Liver (tissue), 3 donors: ENCODE measurements around the gene ZDHHC14.
A peak's percentile ranks its signal among the peaks of the same experiment; 100 is the strongest.

Source experiments
- JUND ChIP-seq, 2 donors: IDR thresholded peaks; 2 replicates each; pipeline ENCODE4 v1.6.1; 2016; ENCODE audit warnings: antibody characterized with exemption in 2 of 2
- RAD21 ChIP-seq, 2 donors: IDR thresholded peaks; 2 replicates each; pipeline ENCODE4 v1.6.1; 2016; ENCODE audit warnings: antibody characterized with exemption in 2 of 2, mild to moderate bottlenecking in 2 of 2
- SP1 ChIP-seq: IDR thresholded peaks from 2 replicates; pipeline ENCODE4 v1.6.1; 2018; ENCODE audit warnings: antibody characterized with exemption, mild to moderate bottlenecking
- YY1 ChIP-seq: IDR thresholded peaks from 2 replicates; pipeline ENCODE4 v1.6.1; 2016; ENCODE audit warnings: antibody characterized with exemption, mild to moderate bottlenecking
- TF ChIP-seq, protein P1 (sequence below): fragments of 150-350 bp; IDR thresholded peaks from 2 replicates; pipeline ENCODE4 v1.5.1; 2017; ENCODE audit warnings: improper control_type of control experiment, low read depth, low read length; ENCODE audit not compliant: missing input control
- TF ChIP-seq, protein P2 (sequence below): IDR thresholded peaks from 2 replicates; pipeline ENCODE4 v1.6.1; 2016; ENCODE audit warnings: antibody characterized with exemption
- TF ChIP-seq, protein P3 (sequence below): IDR thresholded peaks from 2 replicates; pipeline ENCODE4 v1.6.1; 2016; ENCODE audit warnings: antibody characterized with exemption
- TF ChIP-seq, protein P4 (sequence below): IDR thresholded peaks from 2 replicates; pipeline ENCODE4 v1.6.1; 2016; ENCODE audit warnings: antibody characterized with exemption
- TF ChIP-seq, protein P5 (sequence below): IDR thresholded peaks from 2 replicates; pipeline ENCODE4 v1.6.1; 2016; ENCODE audit warnings: antibody characterized with exemption, mild to moderate bottlenecking
- donor health status: healthy.
- donor health status: healthy.

DNA sequence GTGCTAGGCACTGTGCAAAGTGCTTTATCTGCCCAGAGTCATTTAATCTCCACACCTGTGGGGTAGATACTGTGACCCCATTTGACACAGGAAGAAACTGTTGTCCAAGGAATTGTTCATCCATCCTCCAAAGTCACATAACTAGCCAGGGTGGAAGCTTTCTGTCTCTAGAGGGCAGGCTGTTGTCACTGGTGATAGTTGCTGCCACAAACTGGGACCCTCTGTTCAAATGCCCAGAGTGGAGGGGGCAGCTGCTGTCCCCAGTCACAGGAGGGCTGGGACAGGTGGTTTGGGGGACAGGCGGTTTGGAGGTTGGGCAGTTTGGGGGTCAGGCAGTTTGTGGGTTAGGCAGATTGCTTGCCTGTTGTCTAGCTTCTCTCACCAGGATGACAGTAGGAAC, 41.6 kb upstream of the ZDHHC14 start:
- TF ChIP-seq, protein P1, sequence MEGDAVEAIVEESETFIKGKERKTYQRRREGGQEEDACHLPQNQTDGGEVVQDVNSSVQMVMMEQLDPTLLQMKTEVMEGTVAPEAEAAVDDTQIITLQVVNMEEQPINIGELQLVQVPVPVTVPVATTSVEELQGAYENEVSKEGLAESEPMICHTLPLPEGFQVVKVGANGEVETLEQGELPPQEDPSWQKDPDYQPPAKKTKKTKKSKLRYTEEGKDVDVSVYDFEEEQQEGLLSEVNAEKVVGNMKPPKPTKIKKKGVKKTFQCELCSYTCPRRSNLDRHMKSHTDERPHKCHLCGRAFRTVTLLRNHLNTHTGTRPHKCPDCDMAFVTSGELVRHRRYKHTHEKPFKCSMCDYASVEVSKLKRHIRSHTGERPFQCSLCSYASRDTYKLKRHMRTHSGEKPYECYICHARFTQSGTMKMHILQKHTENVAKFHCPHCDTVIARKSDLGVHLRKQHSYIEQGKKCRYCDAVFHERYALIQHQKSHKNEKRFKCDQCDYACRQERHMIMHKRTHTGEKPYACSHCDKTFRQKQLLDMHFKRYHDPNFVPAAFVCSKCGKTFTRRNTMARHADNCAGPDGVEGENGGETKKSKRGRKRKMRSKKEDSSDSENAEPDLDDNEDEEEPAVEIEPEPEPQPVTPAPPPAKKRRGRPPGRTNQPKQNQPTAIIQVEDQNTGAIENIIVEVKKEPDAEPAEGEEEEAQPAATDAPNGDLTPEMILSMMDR = no peak
- TF ChIP-seq, protein P2, sequence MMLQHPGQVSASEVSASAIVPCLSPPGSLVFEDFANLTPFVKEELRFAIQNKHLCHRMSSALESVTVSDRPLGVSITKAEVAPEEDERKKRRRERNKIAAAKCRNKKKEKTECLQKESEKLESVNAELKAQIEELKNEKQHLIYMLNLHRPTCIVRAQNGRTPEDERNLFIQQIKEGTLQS = no peak
- TF ChIP-seq, protein P3, sequence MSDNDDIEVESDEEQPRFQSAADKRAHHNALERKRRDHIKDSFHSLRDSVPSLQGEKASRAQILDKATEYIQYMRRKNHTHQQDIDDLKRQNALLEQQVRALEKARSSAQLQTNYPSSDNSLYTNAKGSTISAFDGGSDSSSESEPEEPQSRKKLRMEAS = no peak
- no peak for TF ChIP-seq JUND (IDR thresholded peaks at IDR 0.05)
- TF ChIP-seq, protein P4, sequence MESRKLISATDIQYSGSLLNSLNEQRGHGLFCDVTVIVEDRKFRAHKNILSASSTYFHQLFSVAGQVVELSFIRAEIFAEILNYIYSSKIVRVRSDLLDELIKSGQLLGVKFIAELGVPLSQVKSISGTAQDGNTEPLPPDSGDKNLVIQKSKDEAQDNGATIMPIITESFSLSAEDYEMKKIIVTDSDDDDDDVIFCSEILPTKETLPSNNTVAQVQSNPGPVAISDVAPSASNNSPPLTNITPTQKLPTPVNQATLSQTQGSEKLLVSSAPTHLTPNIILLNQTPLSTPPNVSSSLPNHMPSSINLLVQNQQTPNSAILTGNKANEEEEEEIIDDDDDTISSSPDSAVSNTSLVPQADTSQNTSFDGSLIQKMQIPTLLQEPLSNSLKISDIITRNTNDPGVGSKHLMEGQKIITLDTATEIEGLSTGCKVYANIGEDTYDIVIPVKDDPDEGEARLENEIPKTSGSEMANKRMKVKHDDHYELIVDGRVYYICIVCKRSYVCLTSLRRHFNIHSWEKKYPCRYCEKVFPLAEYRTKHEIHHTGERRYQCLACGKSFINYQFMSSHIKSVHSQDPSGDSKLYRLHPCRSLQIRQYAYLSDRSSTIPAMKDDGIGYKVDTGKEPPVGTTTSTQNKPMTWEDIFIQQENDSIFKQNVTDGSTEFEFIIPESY = no peak
- TF ChIP-seq, protein P5, sequence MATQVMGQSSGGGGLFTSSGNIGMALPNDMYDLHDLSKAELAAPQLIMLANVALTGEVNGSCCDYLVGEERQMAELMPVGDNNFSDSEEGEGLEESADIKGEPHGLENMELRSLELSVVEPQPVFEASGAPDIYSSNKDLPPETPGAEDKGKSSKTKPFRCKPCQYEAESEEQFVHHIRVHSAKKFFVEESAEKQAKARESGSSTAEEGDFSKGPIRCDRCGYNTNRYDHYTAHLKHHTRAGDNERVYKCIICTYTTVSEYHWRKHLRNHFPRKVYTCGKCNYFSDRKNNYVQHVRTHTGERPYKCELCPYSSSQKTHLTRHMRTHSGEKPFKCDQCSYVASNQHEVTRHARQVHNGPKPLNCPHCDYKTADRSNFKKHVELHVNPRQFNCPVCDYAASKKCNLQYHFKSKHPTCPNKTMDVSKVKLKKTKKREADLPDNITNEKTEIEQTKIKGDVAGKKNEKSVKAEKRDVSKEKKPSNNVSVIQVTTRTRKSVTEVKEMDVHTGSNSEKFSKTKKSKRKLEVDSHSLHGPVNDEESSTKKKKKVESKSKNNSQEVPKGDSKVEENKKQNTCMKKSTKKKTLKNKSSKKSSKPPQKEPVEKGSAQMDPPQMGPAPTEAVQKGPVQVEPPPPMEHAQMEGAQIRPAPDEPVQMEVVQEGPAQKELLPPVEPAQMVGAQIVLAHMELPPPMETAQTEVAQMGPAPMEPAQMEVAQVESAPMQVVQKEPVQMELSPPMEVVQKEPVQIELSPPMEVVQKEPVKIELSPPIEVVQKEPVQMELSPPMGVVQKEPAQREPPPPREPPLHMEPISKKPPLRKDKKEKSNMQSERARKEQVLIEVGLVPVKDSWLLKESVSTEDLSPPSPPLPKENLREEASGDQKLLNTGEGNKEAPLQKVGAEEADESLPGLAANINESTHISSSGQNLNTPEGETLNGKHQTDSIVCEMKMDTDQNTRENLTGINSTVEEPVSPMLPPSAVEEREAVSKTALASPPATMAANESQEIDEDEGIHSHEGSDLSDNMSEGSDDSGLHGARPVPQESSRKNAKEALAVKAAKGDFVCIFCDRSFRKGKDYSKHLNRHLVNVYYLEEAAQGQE = no peak
- no peak for TF ChIP-seq SP1
- TF ChIP-seq RAD21 (IDR thresholded peaks at IDR 0.05) = peak; percentile 64 to 68
- TF ChIP-seq YY1 = no peak
